ENCODE data around the gene KCNK18. TPM values are rescaled to one million over a fixed set of nuclear protein-coding genes. Genes with fewer than 3 reads are reported as not detected.

The KCNK18 gene
- total RNA-seq, 3 donors from 2014 or later = not detected

DNA sequence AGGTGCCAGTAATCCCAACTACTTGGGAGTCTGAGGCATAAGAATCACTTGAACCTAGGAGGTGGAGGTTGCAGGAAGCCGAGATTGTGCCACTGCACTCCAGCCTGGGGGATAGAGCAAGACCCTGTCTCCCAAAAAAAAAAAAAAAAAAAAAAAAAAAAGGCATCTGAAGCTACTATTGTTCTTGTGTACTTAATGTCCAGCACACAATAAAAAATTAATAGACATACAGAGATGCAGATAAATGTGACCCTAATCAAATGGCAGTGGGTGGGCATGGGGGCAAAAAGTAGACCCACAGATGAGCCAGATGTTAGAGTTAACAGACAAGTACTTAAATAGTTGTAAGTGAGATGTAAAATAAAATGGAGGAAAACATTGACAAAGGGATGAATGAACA lies 7.7 kb upstream of the KCNK18 start:
- H3K36me3 ChIP-seq = no peaks in the 10 kb centered on the region
- H3K9me3 ChIP-seq = peaks cover 4% of the 10 kb centered on the region in 2 donors
- TF ChIP-seq, protein P1, sequence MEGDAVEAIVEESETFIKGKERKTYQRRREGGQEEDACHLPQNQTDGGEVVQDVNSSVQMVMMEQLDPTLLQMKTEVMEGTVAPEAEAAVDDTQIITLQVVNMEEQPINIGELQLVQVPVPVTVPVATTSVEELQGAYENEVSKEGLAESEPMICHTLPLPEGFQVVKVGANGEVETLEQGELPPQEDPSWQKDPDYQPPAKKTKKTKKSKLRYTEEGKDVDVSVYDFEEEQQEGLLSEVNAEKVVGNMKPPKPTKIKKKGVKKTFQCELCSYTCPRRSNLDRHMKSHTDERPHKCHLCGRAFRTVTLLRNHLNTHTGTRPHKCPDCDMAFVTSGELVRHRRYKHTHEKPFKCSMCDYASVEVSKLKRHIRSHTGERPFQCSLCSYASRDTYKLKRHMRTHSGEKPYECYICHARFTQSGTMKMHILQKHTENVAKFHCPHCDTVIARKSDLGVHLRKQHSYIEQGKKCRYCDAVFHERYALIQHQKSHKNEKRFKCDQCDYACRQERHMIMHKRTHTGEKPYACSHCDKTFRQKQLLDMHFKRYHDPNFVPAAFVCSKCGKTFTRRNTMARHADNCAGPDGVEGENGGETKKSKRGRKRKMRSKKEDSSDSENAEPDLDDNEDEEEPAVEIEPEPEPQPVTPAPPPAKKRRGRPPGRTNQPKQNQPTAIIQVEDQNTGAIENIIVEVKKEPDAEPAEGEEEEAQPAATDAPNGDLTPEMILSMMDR (IDR thresholded peaks at IDR 0.05) = no peak
- TF ChIP-seq POLR2A (IDR thresholded peaks at IDR 0.05) (no peak), POLR2AphosphoS5 (IDR thresholded peaks at IDR 0.05) (no peak)
- H3K27me3 ChIP-seq = peaks cover 0 to 5% of the 10 kb centered on the region in 2 donors
- DNase-seq (ENCODE audit: low spot score in 2 of 2) = no peak
- no peak overlapping the region for H3K4me3 ChIP-seq
- H3K27ac ChIP-seq = no peak overlapping the region
- intact Hi-C loops (cut with DNase I; ENCODE audit: low total_unique reads) = no loop called here
- H3K4me1 ChIP-seq = no peaks in the 10 kb centered on the region

DNA sequence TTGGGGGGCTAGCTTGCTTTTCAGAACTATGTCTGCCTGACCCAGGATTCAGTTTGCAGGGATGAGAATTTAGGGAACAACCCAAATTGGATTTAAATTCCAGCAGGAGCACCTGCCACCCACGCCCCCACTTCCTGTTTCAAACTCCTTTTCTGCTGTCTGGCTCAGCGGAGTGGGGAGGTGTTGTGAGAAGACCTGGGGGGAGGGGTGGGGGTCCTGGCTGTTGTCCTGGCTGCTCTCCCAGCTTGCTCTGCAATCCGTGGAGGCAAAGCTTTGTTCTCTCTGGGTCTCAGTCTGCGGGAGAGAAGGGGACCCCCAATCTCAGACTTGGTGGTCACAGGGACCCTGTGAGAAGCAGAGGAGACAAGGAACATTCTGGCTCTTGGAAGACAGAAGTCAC lies 799 bp downstream of the KCNK18 start:
- Histone ChIP-seq H3K36me3 (no peaks in the 10 kb centered on the region), H3K27me3 (peaks cover 0 to 3% of the 10 kb centered on the region in 2 donors), H3K4me1 (no peaks in the 10 kb centered on the region), H3K9me3 (no peaks in the 10 kb centered on the region), H3K27ac (no peak overlapping the region), H3K4me3 (no peak overlapping the region)
- intact Hi-C loops (cut with DNase I; ENCODE audit: low total_unique reads) = no loop called here
- no peak for DNase-seq (ENCODE audit: low spot score in 2 of 2)
- TF ChIP-seq POLR2A (IDR thresholded peaks at IDR 0.05) (no peak), POLR2AphosphoS5 (IDR thresholded peaks at IDR 0.05) (no peak)
- TF ChIP-seq, protein P1 (IDR thresholded peaks at IDR 0.05) = no peak

GRCh38 chr10:117201826-117202225 lies 4.5 kb downstream of the KCNK18 start:
- Histone ChIP-seq H3K4me1 (no peaks in the 10 kb centered on the region), H3K27me3 (peaks cover 0 to 3% of the 10 kb centered on the region in 2 donors), H3K27ac (no peak overlapping the region), H3K36me3 (no peaks in the 10 kb centered on the region), H3K4me3 (no peak overlapping the region), H3K9me3 (no peaks in the 10 kb centered on the region)
- DNase-seq (ENCODE audit: low spot score in 2 of 2) = no peak
- intact Hi-C loops (cut with DNase I; ENCODE audit: low total_unique reads) = no loop called here
- no peak for TF ChIP-seq POLR2AphosphoS5 (IDR thresholded peaks at IDR 0.05)
- TF ChIP-seq, protein P1 (IDR thresholded peaks at IDR 0.05) = no peak
- no peak for TF ChIP-seq POLR2A (IDR thresholded peaks at IDR 0.05)

DNA sequence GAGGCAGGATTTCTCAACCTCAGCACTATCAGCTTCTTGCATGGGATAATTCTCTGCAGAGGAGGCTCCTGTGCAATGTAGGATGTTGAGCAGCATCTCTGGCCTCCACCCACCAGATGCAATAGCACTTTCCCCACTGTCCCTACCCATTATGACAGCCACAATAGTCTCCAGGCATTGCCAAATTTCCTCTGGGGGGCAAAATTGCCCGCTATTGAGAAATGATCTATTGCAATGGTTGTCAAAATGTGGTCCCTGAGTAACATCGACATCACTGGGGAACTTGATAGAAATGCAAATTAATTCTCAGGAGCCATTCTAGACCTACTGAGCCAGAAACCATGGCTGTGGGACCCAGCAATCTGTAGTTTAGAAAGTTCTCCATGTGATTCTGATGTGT lies 7.0 kb downstream of the KCNK18 start:
- no peak for DNase-seq (ENCODE audit: low spot score in 2 of 2)
- TF ChIP-seq POLR2AphosphoS5 (IDR thresholded peaks at IDR 0.05) (no peak), POLR2A (IDR thresholded peaks at IDR 0.05) (no peak)
- TF ChIP-seq, protein P1 (IDR thresholded peaks at IDR 0.05) = no peak
- Histone ChIP-seq H3K36me3 (no peaks in the 10 kb centered on the region), H3K27me3 (no peaks in the 10 kb centered on the region), H3K9me3 (no peaks in the 10 kb centered on the region), H3K4me1 (no peaks in the 10 kb centered on the region), H3K4me3 (no peak overlapping the region), H3K27ac (no peak overlapping the region)
- intact Hi-C loops (cut with DNase I; ENCODE audit: low total_unique reads) = no loop called here

GRCh38 chr10:117212176-117212575 lies 14.9 kb downstream of the KCNK18 start:
- H3K27ac ChIP-seq = no peak overlapping the region
- H3K4me1 ChIP-seq = peaks cover 2 to 8% of the 10 kb centered on the region in 2 donors
- H3K27me3 ChIP-seq = peaks cover 0 to 13% of the 10 kb centered on the region in 2 donors
- no peak for DNase-seq (ENCODE audit: low spot score in 2 of 2)
- intact Hi-C loops (cut with DNase I; ENCODE audit: low total_unique reads) = no loop called here
- H3K4me3 ChIP-seq = no peak overlapping the region
- peaks cover 5 to 28% of the 10 kb centered on the region in 2 donors for H3K9me3 ChIP-seq
- H3K36me3 ChIP-seq = no peaks in the 10 kb centered on the region
- TF ChIP-seq, protein P1 (IDR thresholded peaks at IDR 0.05) = no peak
- TF ChIP-seq POLR2A (IDR thresholded peaks at IDR 0.05) (no peak), POLR2AphosphoS5 (IDR thresholded peaks at IDR 0.05) (no peak)

Data from breast epithelium (tissue), 4 donors.